Tibial artery (tissue), 4 donors: Measurements from ENCODE around the gene RAE1.
A peak's percentile ranks its signal among the peaks of the same experiment; 100 is the strongest.

ENCODE experiments used
- DNase-seq, 2 donors: peaks; one replicate each; pipeline ENCODE4 v3.0.0-alpha.2; 2019
- H3K27ac ChIP-seq, 2 donors: fragments of 200-600 bp; sonication (generic) in 1 of 2; 1 replicate in 1 of 2; 2 replicates in 1 of 2; pipeline ENCODE4 v1.5.1; 2018 to 2019; ENCODE audit warnings: mild to moderate bottlenecking in 1 of 2
- H3K27me3 ChIP-seq, 2 donors: fragments of 200-600 bp; sonication (generic) in 1 of 2; one replicate each; pipeline versions ENCODE4 v1.5.1 to v1.6.0; 2016 to 2019
- H3K36me3 ChIP-seq, 3 donors: fragments of 200-600 bp; sonication (generic) in 2 of 3; one replicate each; pipeline ENCODE4 v1.5.1; 2016 to 2019; ENCODE audit warnings: mild to moderate bottlenecking in 2 of 3
- H3K4me1 ChIP-seq, 4 donors: fragments of 200-600 bp; sonication (generic) in 2 of 4; 1 replicate in 3 of 4; 2 replicates in 1 of 4; pipeline ENCODE4 v1.5.1; 2016 to 2019
- H3K4me3 ChIP-seq, 2 donors: fragments of 200-600 bp; sonication (generic) in 1 of 2; 1 replicate in 1 of 2; 2 replicates in 1 of 2; pipeline ENCODE4 v1.5.1; 2018 to 2019; ENCODE audit warnings: mild to moderate bottlenecking in 2 of 2
- H3K9me3 ChIP-seq, 3 donors: fragments of 200-600 bp; sonication (generic) in 1 of 3; one replicate each; pipeline ENCODE4 v1.5.1; 2016 to 2019
- CTCF ChIP-seq, 2 experiments: fragments of 200-600 bp in 1 of 2; fragments of 450-650 bp in 1 of 2; IDR thresholded peaks; one replicate each; pipeline ENCODE4 v1.5.1; 2017 to 2019; ENCODE audit warnings: antibody characterized with exemption in 2 of 2, mild to moderate bottlenecking in 1 of 2, moderate library complexity in 1 of 2
- intact Hi-C: fragments of 100-400 bp; cut with DNase I; formaldehyde crosslinking; loops from one replicate; pipeline ENCODE4 v1.15.0; 2023; ENCODE audit warnings: low total_unique reads

Gene RAE1

DNA sequence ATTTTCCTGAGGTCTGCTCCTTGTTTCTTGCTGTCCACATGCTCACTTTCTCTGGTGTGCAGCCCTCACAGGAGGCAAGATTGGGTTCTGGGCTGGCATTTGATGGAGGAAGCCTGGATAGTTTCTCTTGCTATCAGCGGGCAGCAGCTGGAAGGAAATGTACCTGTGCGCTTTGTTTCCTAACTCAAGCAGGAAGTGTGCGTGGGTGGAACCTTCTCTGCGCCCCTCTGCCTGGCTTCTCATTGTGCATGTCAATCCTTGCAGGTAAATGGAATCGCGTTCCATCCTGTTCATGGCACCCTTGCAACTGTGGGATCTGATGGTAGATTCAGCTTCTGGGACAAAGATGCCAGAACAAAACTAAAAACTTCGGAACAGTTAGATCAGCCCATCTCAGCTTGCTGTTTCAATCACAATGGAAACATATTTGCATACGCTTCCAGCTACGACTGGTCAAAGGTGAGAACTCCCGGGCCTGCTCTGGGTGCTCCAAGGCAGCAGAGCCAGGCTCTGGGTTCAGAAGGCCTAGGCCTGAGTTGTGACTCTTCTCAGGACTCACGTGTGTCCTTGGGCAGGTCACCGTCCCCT is 23.4 kb downstream of the RAE1 start:
- Histone ChIP-seq H3K9me3 (no peaks in the 10 kb centered on the region), H3K36me3 (peaks cover 61 to 98% (median 81%) of the 10 kb centered on the region in 3 donors), H3K27ac (no peak overlapping the region), H3K4me3 (no peak overlapping the region), H3K27me3 (no peaks in the 10 kb centered on the region), H3K4me1 (no peaks in the 10 kb centered on the region)
- intact Hi-C loops: no loop called here
- no peak for TF ChIP-seq CTCF (IDR thresholded peaks at IDR 0.05)
- DNase-seq: no peak

GRCh38 chr20:57374931-57375651 is 24.0 kb downstream of the RAE1 start:
- intact Hi-C loops: loop anchor here (5.0 kb wide), 1 partner anchor 217 kb away; no protein-coding TSS in a partner anchor
- H3K27me3 ChIP-seq: no peaks in the 10 kb centered on the region
- H3K9me3 ChIP-seq: no peaks in the 10 kb centered on the region
- H3K36me3 ChIP-seq: peaks cover 55 to 98% (median 80%) of the 10 kb centered on the region in 3 donors
- TF ChIP-seq CTCF (IDR thresholded peaks at IDR 0.05): no peak
- no peaks in the 10 kb centered on the region for H3K4me1 ChIP-seq
- H3K27ac ChIP-seq: no peak overlapping the region
- no peak overlapping the region for H3K4me3 ChIP-seq
- peak; percentile 66 to 67 for DNase-seq

DNA sequence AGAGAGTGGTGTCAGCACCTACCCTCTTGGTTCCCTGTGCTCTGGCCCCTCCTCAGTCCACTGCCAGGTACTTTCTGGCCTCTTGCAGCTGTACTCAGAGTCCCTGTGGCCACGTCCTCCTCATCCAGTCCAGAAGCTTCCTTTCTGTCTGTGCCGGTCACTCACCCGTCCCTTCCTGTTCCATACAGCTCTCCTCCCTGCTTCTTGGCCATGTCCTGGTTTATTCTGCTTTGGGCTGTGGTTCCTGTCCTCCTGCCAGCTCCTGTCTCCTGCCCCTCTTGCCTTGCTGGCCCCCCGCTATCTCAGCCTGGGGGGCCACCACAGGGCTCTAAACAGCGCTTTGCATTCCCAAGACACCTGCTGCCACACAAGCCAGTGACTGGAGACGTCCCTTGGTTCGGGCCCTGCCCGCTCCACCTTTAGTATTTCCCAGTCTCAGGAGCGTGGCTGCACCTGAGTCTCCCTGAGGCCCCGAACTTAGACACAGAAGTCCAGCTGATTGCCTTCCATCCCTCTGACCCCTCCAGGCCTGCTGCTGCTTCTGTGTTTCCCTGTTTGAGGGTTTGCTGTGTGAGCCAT is 24.7 kb downstream of the RAE1 start:
- peaks cover 48 to 98% (median 78%) of the 10 kb centered on the region in 3 donors for H3K36me3 ChIP-seq
- no peak overlapping the region for H3K27ac ChIP-seq
- intact Hi-C loops: loop anchor here (5.0 kb wide), 1 partner anchor 217 kb away; no protein-coding TSS in a partner anchor
- H3K27me3 ChIP-seq: no peaks in the 10 kb centered on the region
- no peaks in the 10 kb centered on the region for H3K4me1 ChIP-seq
- no peak overlapping the region for H3K4me3 ChIP-seq
- peak in 1 of 2 donors; percentile 56 for DNase-seq
- no peak for TF ChIP-seq CTCF (IDR thresholded peaks at IDR 0.05)
- H3K9me3 ChIP-seq: no peaks in the 10 kb centered on the region

DNA sequence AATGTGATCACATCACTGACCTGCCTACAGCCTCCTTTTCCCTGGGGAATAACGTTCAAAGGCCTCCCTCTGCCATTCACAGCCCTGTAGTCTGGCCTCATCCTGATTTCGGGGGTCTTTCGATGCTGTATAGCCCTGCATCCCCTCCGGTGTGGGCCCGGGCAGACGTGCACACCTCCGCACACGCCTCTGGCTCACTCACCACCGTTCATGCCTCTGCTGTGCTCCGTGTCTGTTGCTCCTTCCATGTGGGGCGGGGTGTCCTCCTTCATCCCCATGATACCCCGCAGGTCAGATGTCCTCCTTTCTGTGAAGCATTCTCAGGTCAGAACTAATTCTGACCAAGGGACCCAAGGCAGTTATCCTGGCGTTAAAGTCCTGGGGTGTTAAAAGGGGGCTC is 26.3 kb downstream of the RAE1 start:
- TF ChIP-seq CTCF (IDR thresholded peaks at IDR 0.05): no peak
- peaks cover 32 to 86% (median 62%) of the 10 kb centered on the region in 3 donors for H3K36me3 ChIP-seq
- H3K4me3 ChIP-seq: no peak overlapping the region
- H3K9me3 ChIP-seq: no peaks in the 10 kb centered on the region
- H3K4me1 ChIP-seq: no peaks in the 10 kb centered on the region
- H3K27me3 ChIP-seq: no peaks in the 10 kb centered on the region
- intact Hi-C loops: loop anchor here (5.0 kb wide), 1 partner anchor 215 kb away; no protein-coding TSS in a partner anchor
- no peak overlapping the region for H3K27ac ChIP-seq
- DNase-seq: no peak

GRCh38 chr20:57378107-57378506 is 27.1 kb downstream of the RAE1 start:
- intact Hi-C loops: loop anchor here (5.0 kb wide), 1 partner anchor 214 kb away; no protein-coding TSS in a partner anchor
- Histone ChIP-seq H3K4me3 (no peak overlapping the region), H3K4me1 (no peaks in the 10 kb centered on the region), H3K27me3 (no peaks in the 10 kb centered on the region), H3K9me3 (no peaks in the 10 kb centered on the region), H3K27ac (no peak overlapping the region), H3K36me3 (peaks cover 29 to 78% (median 55%) of the 10 kb centered on the region in 3 donors)
- DNase-seq: no peak
- TF ChIP-seq CTCF (IDR thresholded peaks at IDR 0.05): no peak
